ENCODE measurements around the gene AMN1.

DNA sequence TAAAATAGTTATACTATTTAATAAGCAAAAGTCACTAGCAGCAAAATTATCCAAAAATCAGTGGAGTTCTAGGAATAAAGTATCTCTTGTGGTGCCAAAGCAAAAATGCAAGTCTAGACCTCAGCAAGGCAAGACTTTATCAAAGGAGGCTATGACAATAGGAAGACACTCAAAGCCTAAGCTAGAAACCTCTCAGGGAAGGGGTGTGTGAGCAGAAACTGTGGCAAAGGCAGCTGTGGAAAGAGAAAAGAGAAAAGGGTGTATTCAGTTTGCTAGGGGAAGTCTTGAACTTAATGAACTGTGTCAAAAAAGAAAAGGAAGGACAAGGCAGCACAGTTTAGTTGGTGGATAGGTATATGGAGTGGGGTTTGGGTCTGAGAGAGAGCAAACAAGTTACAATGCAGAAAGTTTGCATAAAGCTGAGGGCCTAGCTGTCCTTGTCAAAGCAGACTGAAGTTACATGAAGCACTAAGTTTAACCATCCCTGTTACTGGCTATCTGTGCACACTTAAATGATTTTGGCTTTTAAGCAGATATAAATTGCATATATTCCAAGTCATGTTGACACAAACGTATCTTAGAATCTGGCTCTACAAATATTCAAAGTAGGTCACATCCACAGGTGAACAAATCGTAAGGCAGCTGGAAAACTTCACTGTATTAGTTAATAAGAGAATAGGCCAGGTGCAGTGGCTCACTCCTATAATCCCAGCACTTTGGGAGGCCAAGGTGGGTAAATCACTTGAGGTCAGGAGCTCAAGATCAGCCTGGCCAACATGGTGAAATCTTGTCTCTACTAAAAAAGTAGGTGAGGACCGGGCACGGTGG, 31.0 kb upstream of the AMN1 start:
- TF ChIP-seq, protein P1, sequence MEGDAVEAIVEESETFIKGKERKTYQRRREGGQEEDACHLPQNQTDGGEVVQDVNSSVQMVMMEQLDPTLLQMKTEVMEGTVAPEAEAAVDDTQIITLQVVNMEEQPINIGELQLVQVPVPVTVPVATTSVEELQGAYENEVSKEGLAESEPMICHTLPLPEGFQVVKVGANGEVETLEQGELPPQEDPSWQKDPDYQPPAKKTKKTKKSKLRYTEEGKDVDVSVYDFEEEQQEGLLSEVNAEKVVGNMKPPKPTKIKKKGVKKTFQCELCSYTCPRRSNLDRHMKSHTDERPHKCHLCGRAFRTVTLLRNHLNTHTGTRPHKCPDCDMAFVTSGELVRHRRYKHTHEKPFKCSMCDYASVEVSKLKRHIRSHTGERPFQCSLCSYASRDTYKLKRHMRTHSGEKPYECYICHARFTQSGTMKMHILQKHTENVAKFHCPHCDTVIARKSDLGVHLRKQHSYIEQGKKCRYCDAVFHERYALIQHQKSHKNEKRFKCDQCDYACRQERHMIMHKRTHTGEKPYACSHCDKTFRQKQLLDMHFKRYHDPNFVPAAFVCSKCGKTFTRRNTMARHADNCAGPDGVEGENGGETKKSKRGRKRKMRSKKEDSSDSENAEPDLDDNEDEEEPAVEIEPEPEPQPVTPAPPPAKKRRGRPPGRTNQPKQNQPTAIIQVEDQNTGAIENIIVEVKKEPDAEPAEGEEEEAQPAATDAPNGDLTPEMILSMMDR (conservative IDR thresholded peaks at IDR 0.05), result no peak
- no peak for TF ChIP-seq ZFX (IDR thresholded peaks at IDR 0.05)
